ENCODE results near the gene SNAP47.
"Not testable (repeated sequence)": the region's sequence is repeated elsewhere in the genome, so short reads cannot be mapped to it uniquely, and the experiment has no call there.

DNA sequence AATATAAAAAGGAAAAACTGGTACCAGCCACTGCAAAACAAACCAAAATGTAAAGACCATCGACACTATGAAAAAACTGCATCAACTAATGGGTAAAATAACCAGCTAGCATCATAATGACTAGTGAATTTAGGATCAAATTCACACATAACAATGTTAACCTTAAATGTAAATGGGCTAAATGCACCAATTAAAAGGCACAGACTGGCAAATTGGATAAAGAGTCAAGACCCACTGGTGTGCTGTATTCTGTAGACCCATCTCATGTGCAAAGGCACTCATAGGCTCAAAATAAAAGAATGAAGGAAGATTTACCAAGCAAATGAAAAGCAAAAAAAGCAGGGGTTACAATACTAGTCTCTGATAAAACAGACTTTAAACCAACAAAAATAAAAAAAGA, 33.6 kb upstream of the SNAP47 start:
- TF ChIP-seq, protein P1, sequence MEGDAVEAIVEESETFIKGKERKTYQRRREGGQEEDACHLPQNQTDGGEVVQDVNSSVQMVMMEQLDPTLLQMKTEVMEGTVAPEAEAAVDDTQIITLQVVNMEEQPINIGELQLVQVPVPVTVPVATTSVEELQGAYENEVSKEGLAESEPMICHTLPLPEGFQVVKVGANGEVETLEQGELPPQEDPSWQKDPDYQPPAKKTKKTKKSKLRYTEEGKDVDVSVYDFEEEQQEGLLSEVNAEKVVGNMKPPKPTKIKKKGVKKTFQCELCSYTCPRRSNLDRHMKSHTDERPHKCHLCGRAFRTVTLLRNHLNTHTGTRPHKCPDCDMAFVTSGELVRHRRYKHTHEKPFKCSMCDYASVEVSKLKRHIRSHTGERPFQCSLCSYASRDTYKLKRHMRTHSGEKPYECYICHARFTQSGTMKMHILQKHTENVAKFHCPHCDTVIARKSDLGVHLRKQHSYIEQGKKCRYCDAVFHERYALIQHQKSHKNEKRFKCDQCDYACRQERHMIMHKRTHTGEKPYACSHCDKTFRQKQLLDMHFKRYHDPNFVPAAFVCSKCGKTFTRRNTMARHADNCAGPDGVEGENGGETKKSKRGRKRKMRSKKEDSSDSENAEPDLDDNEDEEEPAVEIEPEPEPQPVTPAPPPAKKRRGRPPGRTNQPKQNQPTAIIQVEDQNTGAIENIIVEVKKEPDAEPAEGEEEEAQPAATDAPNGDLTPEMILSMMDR (IDR thresholded peaks at IDR 0.05; ENCODE audit: poor library complexity): not testable (repeated sequence)
- not testable (repeated sequence) for TF ChIP-seq EZH2 (IDR thresholded peaks at IDR 0.05; ENCODE audit: borderline replicate concordance); EZH2phosphoT487 (IDR thresholded peaks at IDR 0.05; ENCODE audit: low read depth, severe bottlenecking, unreplicated experiment)

Measured in hepatocyte (in vitro differentiated cells).